Transverse colon (tissue), 4 donors: ENCODE data around the gene NT5DC1.

Experiments used
- POLR2A ChIP-seq: fragments of 450-650 bp; IDR thresholded peaks from one replicate; pipeline ENCODE4 v1.6.1; 2016; ENCODE audit warnings: antibody characterized with exemption, mild to moderate bottlenecking, moderate library complexity
- POLR2AphosphoS5 ChIP-seq, 3 donors: sonication (generic); formaldehyde crosslinking; IDR thresholded peaks; one replicate each; pipeline ENCODE4 v1.6.1; 2016; ENCODE audit warnings: antibody characterized with exemption in 3 of 3
- TF ChIP-seq, protein P1 (sequence below), 5 experiments: fragments of 200-600 bp in 3 of 5; fragments of 450-650 bp in 2 of 5; sonication (generic) in 3 of 5; IDR thresholded peaks; 1 replicate in 2 of 5; 2 replicates in 3 of 5; pipeline ENCODE4 v1.5.1; 2016 to 2017; ENCODE audit warnings: antibody characterized with exemption in 5 of 5, inconsistent platforms in 3 of 5, mild to moderate bottlenecking in 2 of 5, moderate library complexity in 1 of 5

DNA sequence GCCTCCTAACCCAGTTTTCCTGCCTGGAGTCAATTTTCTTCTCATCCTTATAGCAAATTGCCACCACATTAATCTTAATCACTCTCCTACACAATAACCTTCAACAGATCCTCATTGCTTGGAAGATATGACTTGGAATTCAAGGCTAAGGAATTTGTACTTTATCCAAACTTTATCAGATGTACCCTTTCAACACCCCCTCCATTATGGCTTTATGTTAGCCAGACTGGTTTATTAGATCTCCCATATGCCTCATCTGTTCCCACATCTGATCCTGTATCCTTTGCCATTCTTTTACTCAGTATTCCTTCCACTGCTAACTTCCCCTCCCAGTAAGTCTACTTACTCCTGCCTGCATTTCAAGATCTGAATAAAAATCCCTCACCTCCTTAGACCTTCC lies 36.0 kb upstream of the NT5DC1 start:
- no peak for TF ChIP-seq POLR2AphosphoS5 (IDR thresholded peaks at IDR 0.05)
- TF ChIP-seq, protein P1, sequence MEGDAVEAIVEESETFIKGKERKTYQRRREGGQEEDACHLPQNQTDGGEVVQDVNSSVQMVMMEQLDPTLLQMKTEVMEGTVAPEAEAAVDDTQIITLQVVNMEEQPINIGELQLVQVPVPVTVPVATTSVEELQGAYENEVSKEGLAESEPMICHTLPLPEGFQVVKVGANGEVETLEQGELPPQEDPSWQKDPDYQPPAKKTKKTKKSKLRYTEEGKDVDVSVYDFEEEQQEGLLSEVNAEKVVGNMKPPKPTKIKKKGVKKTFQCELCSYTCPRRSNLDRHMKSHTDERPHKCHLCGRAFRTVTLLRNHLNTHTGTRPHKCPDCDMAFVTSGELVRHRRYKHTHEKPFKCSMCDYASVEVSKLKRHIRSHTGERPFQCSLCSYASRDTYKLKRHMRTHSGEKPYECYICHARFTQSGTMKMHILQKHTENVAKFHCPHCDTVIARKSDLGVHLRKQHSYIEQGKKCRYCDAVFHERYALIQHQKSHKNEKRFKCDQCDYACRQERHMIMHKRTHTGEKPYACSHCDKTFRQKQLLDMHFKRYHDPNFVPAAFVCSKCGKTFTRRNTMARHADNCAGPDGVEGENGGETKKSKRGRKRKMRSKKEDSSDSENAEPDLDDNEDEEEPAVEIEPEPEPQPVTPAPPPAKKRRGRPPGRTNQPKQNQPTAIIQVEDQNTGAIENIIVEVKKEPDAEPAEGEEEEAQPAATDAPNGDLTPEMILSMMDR (IDR thresholded peaks at IDR 0.05) = no peak
- TF ChIP-seq POLR2A = no peak
